Measurements from ENCODE around the gene CCDC39. TPM values are rescaled to one million over a fixed set of nuclear protein-coding genes. Genes with fewer than 3 reads are reported as not detected.

CCDC39 gene
- total and polyA plus RNA-seq, 3 experiments from 2014 or later: not detected

GRCh38 chr3:180693656-180694055 lies 14.4 kb upstream of the CCDC39 start:
- Mint-ChIP-seq H3K36me3 (no peaks in the 10 kb centered on the region), H3K27ac (no peak overlapping the region), H3K27me3 (peaks cover 15 to 33% of the 10 kb centered on the region in 2 donors), H3K9me3 (peaks cover 0 to 2% (median 0%) of the 10 kb centered on the region in 5 donors), H3K4me1 (no peaks in the 10 kb centered on the region), H3K4me3 (no peak overlapping the region)
- DNase-seq: no peak
- no peak overlapping the region for H3K27ac ChIP-seq (ENCODE audit: low read depth, low read length)
- H3K4me3 ChIP-seq (ENCODE audit: low read length): no peak overlapping the region
- H3K9me3 ChIP-seq (ENCODE audit: low read length): no peaks in the 10 kb centered on the region
- no peaks in the 10 kb centered on the region for H3K4me1 ChIP-seq (ENCODE audit: insufficient read depth, low read length)
- H3K36me3 ChIP-seq (ENCODE audit: insufficient read depth, low read length): no peaks in the 10 kb centered on the region
- ChIA-PET POLR2A (no interaction called here), CTCF (no interaction called here)
- no peaks in the 10 kb centered on the region for H3K27me3 ChIP-seq (ENCODE audit: insufficient read depth, low read length, poor library complexity, severe bottlenecking)

DNA sequence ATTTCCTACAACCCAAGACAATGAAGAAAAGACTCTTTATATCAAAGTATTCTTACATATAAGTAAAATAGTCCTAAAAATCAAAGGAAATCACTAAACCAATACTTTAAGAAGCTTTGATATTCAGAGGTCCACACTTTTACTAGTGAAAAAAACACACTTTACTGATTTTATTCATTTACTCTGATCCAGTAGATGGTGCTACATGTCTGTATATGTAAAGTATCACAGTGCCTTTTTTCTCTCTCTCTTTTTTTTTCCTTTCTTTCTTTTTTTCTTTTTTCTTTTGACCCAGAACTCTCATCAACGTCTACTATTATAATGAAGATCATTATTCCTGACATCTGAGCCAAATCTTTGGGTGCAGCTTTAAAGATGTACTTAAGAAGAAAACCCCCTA lies 10.8 kb upstream of the CCDC39 start:
- CTCF ChIA-PET: no interaction called here
- Mint-ChIP-seq H3K4me3 (no peak overlapping the region), H3K9me3 (peaks cover 0 to 2% (median 0%) of the 10 kb centered on the region in 5 donors), H3K4me1 (no peaks in the 10 kb centered on the region), H3K27me3 (peaks cover 22 to 47% of the 10 kb centered on the region in 2 donors), H3K27ac (no peak overlapping the region), H3K36me3 (no peaks in the 10 kb centered on the region)
- H3K9me3 ChIP-seq (ENCODE audit: low read length): no peaks in the 10 kb centered on the region
- peaks cover 3% of the 10 kb centered on the region for H3K27me3 ChIP-seq (ENCODE audit: insufficient read depth, low read length, poor library complexity, severe bottlenecking)
- no peak for DNase-seq
- no peak overlapping the region for H3K4me3 ChIP-seq (ENCODE audit: low read length)
- H3K36me3 ChIP-seq (ENCODE audit: insufficient read depth, low read length): no peaks in the 10 kb centered on the region
- POLR2A ChIA-PET: no interaction called here
- no peak overlapping the region for H3K27ac ChIP-seq (ENCODE audit: low read depth, low read length)
- H3K4me1 ChIP-seq (ENCODE audit: insufficient read depth, low read length): no peaks in the 10 kb centered on the region

- ChIA-PET CTCF (no interaction called here), POLR2A (no interaction called here)
- peaks cover 23 to 55% of the 10 kb centered on the region in 2 donors for H3K27me3 Mint-ChIP-seq
- Histone ChIP-seq H3K9me3 (ENCODE audit: low read length) (no peaks in the 10 kb centered on the region), H3K27ac (ENCODE audit: low read depth, low read length) (no peak overlapping the region), H3K27me3 (ENCODE audit: insufficient read depth, low read length, poor library complexity, severe bottlenecking) (peaks cover 3% of the 10 kb centered on the region), H3K4me3 (ENCODE audit: low read length) (no peak overlapping the region), H3K36me3 (ENCODE audit: insufficient read depth, low read length) (no peaks in the 10 kb centered on the region), H3K4me1 (ENCODE audit: insufficient read depth, low read length) (no peaks in the 10 kb centered on the region)
- peaks cover 0 to 4% (median 0%) of the 10 kb centered on the region in 5 donors for H3K9me3 Mint-ChIP-seq
- no peak overlapping the region for H3K4me3 Mint-ChIP-seq
- H3K27ac Mint-ChIP-seq: no peak overlapping the region
- peaks cover 4 to 6% (median 5%) of the 10 kb centered on the region in 3 donors for H3K4me1 Mint-ChIP-seq
- no peaks in the 10 kb centered on the region for H3K36me3 Mint-ChIP-seq
- DNase-seq: no peak
These were observed 5.5 kb upstream of the CCDC39 start for GRCh38 chr3:180684807-180685206.

GRCh38 chr3:180683816-180684215 lies 4.5 kb upstream of the CCDC39 start:
- ChIA-PET CTCF (no interaction called here), POLR2A (no interaction called here)
- peaks cover 4% of the 10 kb centered on the region for H3K4me1 ChIP-seq (ENCODE audit: insufficient read depth, low read length)
- H3K4me3 ChIP-seq (ENCODE audit: low read length): no peak overlapping the region
- peaks cover 3% of the 10 kb centered on the region for H3K27me3 ChIP-seq (ENCODE audit: insufficient read depth, low read length, poor library complexity, severe bottlenecking)
- no peak for DNase-seq
- Mint-ChIP-seq H3K4me1 (peaks cover 14 to 16% (median 15%) of the 10 kb centered on the region in 3 donors), H3K9me3 (peaks cover 0 to 4% (median 0%) of the 10 kb centered on the region in 5 donors), H3K27ac (no peak overlapping the region), H3K36me3 (peaks cover 0 to 3% (median 0%) of the 10 kb centered on the region in 3 donors), H3K27me3 (peaks cover 25 to 58% of the 10 kb centered on the region in 2 donors), H3K4me3 (no peak overlapping the region)
- no peak overlapping the region for H3K27ac ChIP-seq (ENCODE audit: low read depth, low read length)
- H3K9me3 ChIP-seq (ENCODE audit: low read length): no peaks in the 10 kb centered on the region
- H3K36me3 ChIP-seq (ENCODE audit: insufficient read depth, low read length): no peaks in the 10 kb centered on the region

- Histone ChIP-seq H3K27ac (ENCODE audit: low read depth, low read length) (no peak overlapping the region), H3K4me3 (ENCODE audit: low read length) (peak overlapping the region; percentile 48), H3K36me3 (ENCODE audit: insufficient read depth, low read length) (no peaks in the 10 kb centered on the region), H3K27me3 (ENCODE audit: insufficient read depth, low read length, poor library complexity, severe bottlenecking) (peaks cover 11% of the 10 kb centered on the region), H3K4me1 (ENCODE audit: insufficient read depth, low read length) (peaks cover 8% of the 10 kb centered on the region), H3K9me3 (ENCODE audit: low read length) (no peaks in the 10 kb centered on the region)
- POLR2A ChIA-PET: no interaction called here
- DNase-seq: peak in 2 of 5 donors; percentile 14 to 50
- peak overlapping the region in 4 of 8 donors; percentile 32 to 69 (median 52) for H3K27ac Mint-ChIP-seq
- H3K4me1 Mint-ChIP-seq: peaks cover 18 to 24% (median 23%) of the 10 kb centered on the region in 3 donors
- peaks cover 0 to 11% (median 9%) of the 10 kb centered on the region in 5 donors for H3K9me3 Mint-ChIP-seq
- peak overlapping the region; percentile 81 to 93 (median 90) for H3K4me3 Mint-ChIP-seq
- peaks cover 31 to 60% of the 10 kb centered on the region in 2 donors for H3K27me3 Mint-ChIP-seq
- peaks cover 0 to 3% (median 1%) of the 10 kb centered on the region in 3 donors for H3K36me3 Mint-ChIP-seq
- CTCF ChIA-PET: no interaction called here
These were observed 775 bp upstream of the CCDC39 start for GRCh38 chr3:180680097-180680430.

- no peak for DNase-seq
- Histone ChIP-seq H3K9me3 (ENCODE audit: low read length) (no peaks in the 10 kb centered on the region), H3K4me1 (ENCODE audit: insufficient read depth, low read length) (peaks cover 8% of the 10 kb centered on the region), H3K36me3 (ENCODE audit: insufficient read depth, low read length) (no peaks in the 10 kb centered on the region), H3K27me3 (ENCODE audit: insufficient read depth, low read length, poor library complexity, severe bottlenecking) (peaks cover 11% of the 10 kb centered on the region), H3K4me3 (ENCODE audit: low read length) (no peak overlapping the region), H3K27ac (ENCODE audit: low read depth, low read length) (no peak overlapping the region)
- Mint-ChIP-seq H3K4me1 (peaks cover 18 to 24% (median 23%) of the 10 kb centered on the region in 3 donors), H3K4me3 (peak overlapping the region in 4 of 7 donors; percentile 15 to 91 (median 46)), H3K27me3 (peaks cover 41 to 60% of the 10 kb centered on the region in 2 donors), H3K36me3 (peaks cover 0 to 3% (median 1%) of the 10 kb centered on the region in 3 donors), H3K27ac (no peak overlapping the region), H3K9me3 (peaks cover 0 to 11% (median 10%) of the 10 kb centered on the region in 5 donors)
- ChIA-PET POLR2A (no interaction called here), CTCF (interaction anchor here (1.9 kb wide), 1 partner anchor 76 kb away, joined by 4 read pairs; the partner anchor contains the start of gene TTC14)
These were observed 1.1 kb downstream of the CCDC39 start for GRCh38 chr3:180678231-180678630.

- Mint-ChIP-seq H3K4me3 (no peak overlapping the region), H3K4me1 (peaks cover 0 to 3% (median 0%) of the 10 kb centered on the region in 3 donors), H3K27me3 (peaks cover 5 to 19% of the 10 kb centered on the region in 2 donors), H3K27ac (no peak overlapping the region), H3K36me3 (no peaks in the 10 kb centered on the region), H3K9me3 (peaks cover 0 to 3% (median 0%) of the 10 kb centered on the region in 5 donors)
- DNase-seq: no peak
- Histone ChIP-seq H3K4me3 (ENCODE audit: low read length) (no peak overlapping the region), H3K27me3 (ENCODE audit: insufficient read depth, low read length, poor library complexity, severe bottlenecking) (peaks cover 3% of the 10 kb centered on the region), H3K36me3 (ENCODE audit: insufficient read depth, low read length) (no peaks in the 10 kb centered on the region), H3K4me1 (ENCODE audit: insufficient read depth, low read length) (no peaks in the 10 kb centered on the region), H3K27ac (ENCODE audit: low read depth, low read length) (no peak overlapping the region), H3K9me3 (ENCODE audit: low read length) (no peaks in the 10 kb centered on the region)
- ChIA-PET CTCF (no interaction called here), POLR2A (no interaction called here)
These were observed 17.8 kb downstream of the CCDC39 start for GRCh38 chr3:180661444-180661843.

DNA sequence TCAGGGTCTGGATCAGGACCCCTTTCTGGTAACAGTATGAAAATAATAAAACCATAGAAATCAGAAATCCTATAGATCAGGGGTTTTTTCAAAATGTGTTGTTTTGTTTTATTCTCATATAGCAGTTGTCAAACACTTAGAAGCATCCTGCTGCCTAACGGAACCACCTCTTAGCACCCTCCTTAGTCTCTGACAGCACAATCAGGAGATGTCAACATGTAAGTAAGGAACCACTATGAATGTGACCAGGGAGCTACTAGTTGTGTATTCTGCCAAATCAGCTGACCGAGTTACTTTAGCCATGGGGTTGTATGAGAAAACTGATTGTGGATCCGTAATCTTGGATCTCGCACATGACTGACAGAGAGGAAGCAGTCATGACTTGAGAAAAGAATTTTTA lies 22.2 kb downstream of the CCDC39 start:
- H3K4me3 ChIP-seq (ENCODE audit: low read length): no peak overlapping the region
- H3K4me3 Mint-ChIP-seq: no peak overlapping the region
- peaks cover 3% of the 10 kb centered on the region for H3K27me3 ChIP-seq (ENCODE audit: insufficient read depth, low read length, poor library complexity, severe bottlenecking)
- no peaks in the 10 kb centered on the region for H3K4me1 ChIP-seq (ENCODE audit: insufficient read depth, low read length)
- POLR2A ChIA-PET: no interaction called here
- CTCF ChIA-PET: no interaction called here
- H3K27ac ChIP-seq (ENCODE audit: low read depth, low read length): no peak overlapping the region
- DNase-seq: no peak
- H3K9me3 Mint-ChIP-seq: no peaks in the 10 kb centered on the region
- no peaks in the 10 kb centered on the region for H3K36me3 ChIP-seq (ENCODE audit: insufficient read depth, low read length)
- H3K27me3 Mint-ChIP-seq: peaks cover 5 to 35% of the 10 kb centered on the region in 2 donors
- no peaks in the 10 kb centered on the region for H3K36me3 Mint-ChIP-seq
- no peak overlapping the region for H3K27ac Mint-ChIP-seq
- peaks cover 0 to 3% (median 0%) of the 10 kb centered on the region in 3 donors for H3K4me1 Mint-ChIP-seq
- H3K9me3 ChIP-seq (ENCODE audit: low read length): no peaks in the 10 kb centered on the region
